Fibroblast of villous mesenchyme (primary cell): ENCODE data around the gene RAPGEF5. TPM values are rescaled to one million over a fixed set of nuclear protein-coding genes. Genes with fewer than 3 reads are reported as not detected.

Experiments
- DNase-seq: peaks from one replicate; pipeline ENCODE4 v3.0.0-alpha.2; 2010; ENCODE audit warnings: low read depth
- H3K4me3 ChIP-seq: 2 replicates; pipeline ENCODE4 v1.5.1; 2011; ENCODE audit warnings: low read depth, mild to moderate bottlenecking, low read length
- CTCF ChIP-seq: IDR thresholded peaks from 2 replicates; pipeline ENCODE4 v1.5.1; 2012; ENCODE audit warnings: low read depth, mild to moderate bottlenecking, low read length; ENCODE audit not compliant: insufficient read depth
- total RNA-seq: library from RNA; depleted of rRNA; stranded (reverse); fragments of >200 nt; gene quantifications from 2 replicates; pipeline ENCODE4 v1.2.3, GENCODE V29; 2012

The RAPGEF5 gene
- total RNA-seq, 1 donor, result 0.86 TPM

- no peak for TF ChIP-seq CTCF
- no peak overlapping the region for H3K4me3 ChIP-seq
- DNase-seq, result no peak
These were observed 156.7 kb downstream of the RAPGEF5 start for GRCh38 chr7:22200238-22200637.

- no peak overlapping the region for H3K4me3 ChIP-seq
- no peak for DNase-seq
- no peak for TF ChIP-seq CTCF
These were observed 159.6 kb downstream of the RAPGEF5 start for GRCh38 chr7:22197376-22197775.

GRCh38 chr7:22196429-22196828, 160.5 kb downstream of the RAPGEF5 start:
- H3K4me3 ChIP-seq, result no peak overlapping the region
- DNase-seq, result no peak
- TF ChIP-seq CTCF, result no peak

GRCh38 chr7:22195397-22196172, 161.4 kb downstream of the RAPGEF5 start:
- no peak for DNase-seq
- no peak for TF ChIP-seq CTCF
- H3K4me3 ChIP-seq, result no peak overlapping the region

GRCh38 chr7:22194658-22195273, 162.2 kb downstream of the RAPGEF5 start:
- no peak overlapping the region for H3K4me3 ChIP-seq
- TF ChIP-seq CTCF, result no peak
- DNase-seq, result no peak

- no peak overlapping the region for H3K4me3 ChIP-seq
- TF ChIP-seq CTCF, result no peak
- peak; percentile 0 for DNase-seq
These were observed 163.4 kb downstream of the RAPGEF5 start for GRCh38 chr7:22193450-22193983.

- no peak overlapping the region for H3K4me3 ChIP-seq
- TF ChIP-seq CTCF, result no peak
- DNase-seq, result no peak
These were observed 164.2 kb downstream of the RAPGEF5 start for GRCh38 chr7:22192801-22193200.
